Skeletal muscle tissue (tissue), 4 donors: ENCODE data around the gene NFATC4. TPM values are rescaled to one million over a fixed set of nuclear protein-coding genes. Genes with fewer than 3 reads are reported as not detected.
"Not testable (repeated sequence)": the region's sequence is repeated elsewhere in the genome, so short reads cannot be mapped to it uniquely, and the experiment has no call there.

Experiments
- H3K27ac ChIP-seq: one replicate; pipeline ENCODE4 v1.7.0; 2013; ENCODE audit warnings: mild to moderate bottlenecking, low read depth, low read length, inconsistent platforms
- H3K27me3 ChIP-seq, 3 donors: one replicate each; pipeline ENCODE4 v1.7.0; 2013; ENCODE audit warnings: low read length in 3 of 3; ENCODE audit not compliant: control insufficient read depth in 3 of 3, insufficient read depth in 3 of 3
- H3K36me3 ChIP-seq, 3 donors: one replicate each; pipeline ENCODE4 v1.7.0; 2013; ENCODE audit warnings: low read length in 3 of 3; ENCODE audit not compliant: control insufficient read depth in 3 of 3, insufficient read depth in 3 of 3
- H3K4me1 ChIP-seq, 3 donors: one replicate each; pipeline ENCODE4 v1.7.0; 2013; ENCODE audit warnings: low read length in 3 of 3, mild to moderate bottlenecking in 3 of 3; ENCODE audit not compliant: control insufficient read depth in 3 of 3, insufficient read depth in 3 of 3
- H3K4me3 ChIP-seq, 3 donors: one replicate each; pipeline ENCODE4 v1.7.0; 2013; ENCODE audit warnings: low read length in 3 of 3
- H3K9ac ChIP-seq, 3 donors: one replicate each; pipeline ENCODE4 v1.7.0; 2013; ENCODE audit warnings: low read length in 3 of 3, mild to moderate bottlenecking in 3 of 3, moderate library complexity in 2 of 3, low read depth in 1 of 3
- H3K9me3 ChIP-seq, 3 donors: one replicate each; pipeline ENCODE4 v1.7.0; 2013; ENCODE audit warnings: low read length in 3 of 3; ENCODE audit not compliant: control insufficient read depth in 3 of 3
- total RNA-seq: library from RNA; depleted of rRNA; stranded (reverse); fragments of >200 nt; gene quantifications from one replicate; pipeline ENCODE4 v1.2.3, GENCODE V29; 2014
- donor health status: Osteomylitis.

The NFATC4 gene
- total RNA-seq, 1 donor from 2014 or later = 21.4 TPM

DNA sequence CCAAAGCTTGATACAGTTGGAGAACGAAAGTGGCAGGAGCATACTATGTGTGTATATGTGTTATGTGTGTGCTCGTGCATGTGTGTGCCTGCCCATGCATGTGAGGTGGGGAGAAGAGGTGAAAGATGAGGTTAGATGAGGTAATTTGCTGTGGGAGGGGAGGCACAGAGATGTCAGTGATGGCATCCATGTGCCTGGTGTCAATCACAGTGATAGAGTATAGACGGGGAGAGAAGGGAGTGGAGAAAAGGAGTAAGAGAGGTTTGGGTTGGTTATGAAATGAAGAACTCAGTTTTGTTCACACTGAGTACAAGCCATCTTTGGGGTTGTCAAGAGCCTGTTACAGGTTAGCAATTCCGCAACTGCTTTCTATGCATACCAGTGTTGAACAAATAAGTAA, 16.2 kb downstream of the NFATC4 start:
- no peaks in the 10 kb centered on the region for H3K36me3 ChIP-seq
- H3K9me3 ChIP-seq = no peaks in the 10 kb centered on the region
- no peak overlapping the region for H3K27ac ChIP-seq
- no peaks in the 10 kb centered on the region for H3K4me1 ChIP-seq
- no peak overlapping the region for H3K4me3 ChIP-seq
- H3K27me3 ChIP-seq = peaks cover 0 to 7% (median 7%) of the 10 kb centered on the region in 3 donors
- no peak overlapping the region for H3K9ac ChIP-seq

DNA sequence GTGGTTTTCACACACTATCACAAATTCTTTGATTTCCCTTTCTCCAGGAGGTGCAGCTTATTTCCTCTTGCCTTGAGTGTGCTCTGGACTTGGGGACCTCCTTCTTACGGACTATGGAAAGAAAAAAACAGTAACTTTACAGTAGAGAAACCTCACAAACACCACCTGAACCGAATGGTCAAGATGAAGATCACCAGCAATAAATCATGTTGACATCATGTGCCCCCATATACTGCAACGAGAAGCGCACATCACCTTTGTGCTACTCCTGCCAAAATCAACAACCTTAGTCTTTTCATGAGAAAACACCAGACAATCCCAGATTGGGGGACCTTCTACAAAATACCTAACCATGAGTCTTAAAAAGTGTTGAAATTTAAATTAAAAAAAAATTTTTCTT, 17.5 kb downstream of the NFATC4 start:
- Histone ChIP-seq H3K36me3 (no peaks in the 10 kb centered on the region), H3K9ac (no peak overlapping the region), H3K27ac (no peak overlapping the region), H3K27me3 (peaks cover 0 to 9% (median 7%) of the 10 kb centered on the region in 3 donors), H3K4me3 (no peak overlapping the region), H3K4me1 (no peaks in the 10 kb centered on the region), H3K9me3 (no peaks in the 10 kb centered on the region)

DNA sequence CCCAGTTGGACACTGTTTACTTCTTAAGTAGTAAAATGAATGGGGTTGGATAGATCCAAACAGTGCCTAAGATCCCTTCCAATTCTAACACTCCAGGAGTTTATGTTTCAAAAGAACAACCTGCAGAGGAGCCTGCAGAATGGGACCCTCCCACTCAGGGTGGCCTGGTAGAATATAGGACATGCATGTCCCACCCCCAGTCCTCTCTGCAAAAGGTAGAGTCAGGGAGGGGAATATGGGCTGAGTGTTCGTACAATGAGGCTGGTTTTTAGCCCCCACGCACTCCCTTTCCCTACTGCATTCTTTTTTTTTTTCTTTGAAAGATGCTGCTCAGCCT, 19.0 kb downstream of the NFATC4 start:
- peaks cover 6 to 17% (median 10%) of the 10 kb centered on the region in 3 donors for H3K27me3 ChIP-seq
- H3K4me3 ChIP-seq = no peak overlapping the region
- H3K9ac ChIP-seq = no peak overlapping the region
- H3K36me3 ChIP-seq = no peaks in the 10 kb centered on the region
- no peaks in the 10 kb centered on the region for H3K9me3 ChIP-seq
- H3K4me1 ChIP-seq = no peaks in the 10 kb centered on the region
- no peak overlapping the region for H3K27ac ChIP-seq

DNA sequence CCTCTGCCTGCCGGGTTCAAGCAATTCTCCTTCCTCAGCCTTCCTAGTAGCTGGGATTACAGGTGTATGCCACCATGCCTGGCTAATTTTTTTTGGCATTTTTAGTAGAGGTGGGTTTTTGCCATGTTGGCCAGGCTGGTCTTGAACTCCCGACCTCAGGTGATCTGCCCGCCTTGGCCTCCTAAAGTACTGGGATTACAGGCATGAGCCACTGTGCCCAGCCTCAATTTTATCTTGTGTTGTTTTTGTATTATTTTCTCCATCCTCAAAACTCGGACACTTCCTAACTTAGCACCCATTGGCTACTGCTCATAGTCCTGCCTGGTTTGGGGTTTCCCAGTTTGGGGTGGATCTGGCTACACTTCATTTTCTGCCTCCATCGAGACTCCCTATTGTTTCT, 19.6 kb downstream of the NFATC4 start:
- H3K4me1 ChIP-seq, H3K27ac ChIP-seq, H3K36me3 ChIP-seq, H3K9ac ChIP-seq, H3K4me3 ChIP-seq, H3K9me3 ChIP-seq: not testable (repeated sequence)
- peaks cover 8 to 17% (median 10%) of the 10 kb centered on the region in 3 donors for H3K27me3 ChIP-seq

DNA sequence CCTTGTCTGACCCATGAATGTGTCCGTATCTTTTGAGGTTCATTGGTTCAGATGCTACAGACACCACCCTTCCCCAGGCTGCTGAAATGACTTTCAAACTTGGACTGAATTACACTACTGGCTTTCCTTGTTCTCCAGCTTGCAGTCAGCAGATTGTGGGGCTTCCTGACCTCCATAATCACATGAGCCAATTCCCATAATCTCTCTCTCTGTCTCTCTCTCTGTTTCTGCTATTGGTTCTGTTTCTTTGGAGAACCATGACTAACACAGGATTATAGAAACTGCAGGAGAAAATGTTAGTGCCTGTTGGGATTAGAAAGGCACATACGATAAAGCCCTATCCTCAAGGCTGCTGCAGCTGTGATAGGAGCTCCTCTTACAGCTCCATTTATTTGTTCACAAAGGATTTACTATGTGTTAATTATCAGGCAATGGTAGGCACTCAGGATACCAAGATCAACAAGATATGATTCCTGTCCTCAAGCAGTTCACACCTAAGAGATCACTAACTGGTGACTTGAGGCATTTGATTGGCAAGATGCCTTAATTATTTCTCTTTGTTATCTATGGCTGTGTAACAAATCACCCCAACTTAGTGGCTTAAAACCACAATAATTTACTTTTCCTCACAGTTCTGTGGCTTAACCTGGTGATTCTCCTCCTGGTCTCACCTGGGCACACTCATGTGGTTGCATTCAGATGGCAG, 20.6 kb downstream of the NFATC4 start:
- H3K4me1 ChIP-seq = no peaks in the 10 kb centered on the region
- H3K9ac ChIP-seq = no peak overlapping the region
- H3K9me3 ChIP-seq = no peaks in the 10 kb centered on the region
- peaks cover 10 to 17% (median 11%) of the 10 kb centered on the region in 3 donors for H3K27me3 ChIP-seq
- H3K36me3 ChIP-seq = no peaks in the 10 kb centered on the region
- H3K27ac ChIP-seq = no peak overlapping the region
- no peak overlapping the region for H3K4me3 ChIP-seq

DNA sequence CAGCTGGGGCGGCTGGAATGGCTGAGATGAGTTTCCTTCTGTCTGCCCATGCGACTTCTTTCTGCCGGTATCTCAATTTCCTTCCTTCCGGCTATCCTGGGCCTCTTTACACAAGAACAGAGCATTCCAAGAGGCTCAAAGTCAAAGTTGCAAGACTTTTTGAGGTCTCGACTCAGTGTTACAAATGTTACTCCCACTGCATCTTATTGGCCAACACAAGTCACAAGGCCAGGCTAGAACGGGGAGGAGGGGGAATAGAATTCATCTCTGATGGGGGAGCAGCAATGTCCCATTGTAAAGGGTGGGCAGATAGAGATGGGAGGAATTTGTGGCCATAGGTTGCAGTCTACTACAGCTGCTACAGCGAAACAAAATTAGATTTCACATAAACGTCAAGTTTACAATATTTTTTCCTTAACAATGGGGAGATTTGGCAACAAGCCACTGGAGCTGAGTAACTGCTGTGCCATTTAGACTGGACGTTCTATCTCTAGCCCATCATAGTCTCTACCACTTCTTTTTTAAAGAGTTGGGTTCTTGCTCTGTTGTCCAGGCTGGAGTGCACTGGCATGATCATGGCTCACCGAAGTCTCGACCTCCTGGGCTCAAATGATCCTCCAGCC, 21.4 kb downstream of the NFATC4 start:
- Histone ChIP-seq H3K9ac (no peak overlapping the region), H3K9me3 (no peaks in the 10 kb centered on the region), H3K27ac (no peak overlapping the region)

DNA sequence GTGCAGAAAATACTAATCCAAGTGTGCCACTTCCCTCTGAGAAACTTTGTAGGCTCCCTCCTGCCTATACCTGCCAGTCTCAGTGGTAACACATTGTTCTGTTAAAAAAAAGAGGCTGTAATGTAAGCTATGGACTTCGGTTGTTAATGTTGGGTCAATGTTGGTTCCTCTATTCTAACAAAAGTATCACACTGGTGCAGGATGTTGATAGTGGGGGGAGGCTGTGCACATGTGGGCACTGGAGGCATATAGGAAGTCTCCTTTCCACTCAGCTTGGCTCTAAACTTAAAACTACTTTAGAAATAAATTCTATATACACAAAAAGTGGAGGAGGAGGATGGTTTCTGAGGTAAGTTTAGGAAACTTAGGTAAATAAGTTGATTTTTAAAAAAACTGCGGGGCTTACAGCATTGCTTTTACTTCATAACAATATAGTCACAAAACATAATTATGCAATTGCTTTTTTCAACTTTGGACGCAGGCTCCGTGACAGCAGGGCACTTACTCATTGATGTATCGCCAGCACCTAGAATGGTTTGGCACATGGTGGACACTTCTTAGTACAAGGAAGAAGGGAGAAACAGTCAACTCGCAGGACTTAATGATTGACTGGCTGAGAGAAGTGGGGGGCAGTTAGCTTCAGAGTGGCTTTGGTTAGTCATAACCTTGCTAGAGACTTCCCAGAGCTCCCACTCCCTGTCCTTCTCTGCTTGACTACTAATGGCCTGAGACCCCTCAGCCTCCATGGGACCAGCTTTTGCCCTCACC, 22.9 kb downstream of the NFATC4 start:
- Histone ChIP-seq H3K4me1 (no peaks in the 10 kb centered on the region), H3K9ac (no peak overlapping the region), H3K4me3 (no peak overlapping the region), H3K36me3 (no peaks in the 10 kb centered on the region), H3K27ac (no peak overlapping the region), H3K9me3 (no peaks in the 10 kb centered on the region), H3K27me3 (peaks cover 6 to 20% (median 11%) of the 10 kb centered on the region in 3 donors)

More for the DNA sequence above, 21.4 kb downstream of the NFATC4 start:
- Histone ChIP-seq H3K36me3 (no peaks in the 10 kb centered on the region), H3K4me1 (no peaks in the 10 kb centered on the region), H3K4me3 (no peak overlapping the region), H3K27me3 (peaks cover 6 to 20% (median 11%) of the 10 kb centered on the region in 3 donors)

DNA sequence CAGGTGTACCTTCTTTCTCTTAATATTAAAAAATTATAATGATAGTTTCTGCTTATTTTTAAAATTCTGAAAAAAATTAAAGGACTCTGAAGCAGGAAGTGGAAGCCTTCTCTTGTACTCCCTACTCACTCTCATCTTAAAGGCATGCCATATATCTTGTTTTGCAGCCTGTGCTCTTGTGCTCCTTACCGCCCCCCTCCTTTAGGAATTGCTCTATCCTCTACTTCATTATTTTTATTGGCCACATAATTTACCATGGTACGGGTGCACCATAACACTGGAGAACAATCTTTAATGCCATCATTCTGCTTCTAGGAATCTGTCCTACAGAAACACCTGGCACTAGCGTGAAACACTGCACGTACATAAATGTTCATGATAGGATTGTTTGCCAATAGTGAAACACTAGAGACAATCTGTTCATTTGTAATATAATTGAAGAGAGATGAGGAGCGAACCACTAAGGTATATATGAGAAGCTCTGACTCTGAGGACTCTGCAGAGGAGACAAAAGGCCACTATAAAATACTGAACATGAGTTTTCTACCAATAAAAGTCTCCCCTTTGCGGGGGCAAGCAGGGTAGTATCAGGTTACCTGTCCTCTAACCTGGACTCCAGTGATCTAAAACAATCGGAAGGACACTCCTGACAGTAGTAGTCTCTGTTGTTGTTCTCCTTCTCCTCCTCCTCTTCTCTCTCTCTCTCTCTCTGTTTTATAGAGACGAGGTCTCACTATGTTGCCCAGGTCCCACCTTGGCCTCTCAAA, 24.5 kb downstream of the NFATC4 start:
- no peak overlapping the region for H3K4me3 ChIP-seq
- peaks cover 6 to 20% (median 11%) of the 10 kb centered on the region in 3 donors for H3K27me3 ChIP-seq
- H3K9ac ChIP-seq = no peak overlapping the region
- H3K27ac ChIP-seq = no peak overlapping the region
- H3K9me3 ChIP-seq = no peaks in the 10 kb centered on the region
- peaks cover 0 to under 1% (median 0%) of the 10 kb centered on the region in 3 donors for H3K4me1 ChIP-seq
- no peaks in the 10 kb centered on the region for H3K36me3 ChIP-seq

DNA sequence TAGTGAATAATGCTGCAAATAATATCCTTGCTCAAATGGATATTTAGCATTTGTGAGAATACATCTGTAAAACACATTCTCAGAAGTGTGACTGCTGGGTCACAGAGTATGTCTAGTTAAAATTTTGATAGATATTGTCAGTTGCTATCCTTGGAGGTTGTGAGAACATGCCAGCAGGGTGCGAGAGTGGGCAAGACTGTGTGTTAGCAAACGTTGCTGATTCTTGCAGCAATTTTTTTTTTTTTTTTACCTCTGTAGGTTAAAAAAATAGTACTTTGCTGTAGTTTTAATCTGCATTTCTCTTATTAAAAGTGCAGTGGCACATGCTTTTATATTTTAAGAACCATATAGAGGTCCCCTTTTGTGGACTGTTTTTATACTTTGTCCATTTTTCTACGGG, 26.3 kb downstream of the NFATC4 start:
- no peak overlapping the region for H3K9ac ChIP-seq
- H3K4me1 ChIP-seq = peaks cover 2 to 11% (median 3%) of the 10 kb centered on the region in 3 donors
- no peak overlapping the region for H3K27ac ChIP-seq
- no peaks in the 10 kb centered on the region for H3K36me3 ChIP-seq
- no peak overlapping the region for H3K4me3 ChIP-seq
- no peaks in the 10 kb centered on the region for H3K9me3 ChIP-seq
- H3K27me3 ChIP-seq = peaks cover 3 to 12% (median 11%) of the 10 kb centered on the region in 3 donors
